Hematopoietic multipotent progenitor cell treated with erythropoietin and hydrocortisone succinate and interleukin-3 and kit ligand, for 6 days (in vitro differentiated cells): ENCODE measurements around the gene PTPRZ1.

Experiments
- DNase-seq: peaks from one replicate; pipeline ENCODE4 v3.0.0-alpha.2; 2015

The PTPRZ1 gene

GRCh38 chr7:121872831-121873288 lies at the start of gene PTPRZ1:
TSS of gene PTPRZ1 (plus strand) at chr7:121873161. CDS start at chr7:121873500, 339 bp downstream.
- no peak for DNase-seq

- DNase-seq, result no peak
Measured at GRCh38 chr7:121824276-121824675, 48.7 kb upstream of the PTPRZ1 start.

GRCh38 chr7:121831351-121831750 lies 41.6 kb upstream of the PTPRZ1 start:
- no peak for DNase-seq

GRCh38 chr7:121831801-121832200 lies 41.2 kb upstream of the PTPRZ1 start:
- DNase-seq, result no peak

- DNase-seq, result no peak
Measured at GRCh38 chr7:121832347-121832746, 40.6 kb upstream of the PTPRZ1 start.

GRCh38 chr7:121833991-121834390 lies 39.0 kb upstream of the PTPRZ1 start:
- DNase-seq, result no peak

- DNase-seq, result no peak
Measured at GRCh38 chr7:121837462-121837861, 35.5 kb upstream of the PTPRZ1 start.

GRCh38 chr7:121847041-121847440 lies 25.9 kb upstream of the PTPRZ1 start:
- no peak for DNase-seq

GRCh38 chr7:121853307-121853706 lies 19.7 kb upstream of the PTPRZ1 start:
- no peak for DNase-seq

GRCh38 chr7:121860953-121861352 lies 12.0 kb upstream of the PTPRZ1 start:
- DNase-seq, result no peak

- DNase-seq, result no peak
Measured at GRCh38 chr7:121862591-121862990, 10.4 kb upstream of the PTPRZ1 start.

- no peak for DNase-seq
Measured at GRCh38 chr7:121871188-121871587, 1.8 kb upstream of the PTPRZ1 start.

GRCh38 chr7:121873289-121874194 lies 581 bp downstream of the PTPRZ1 start:
- DNase-seq, result peak; percentile 4

GRCh38 chr7:121874298-121874697 lies 1.3 kb downstream of the PTPRZ1 start:
- no peak for DNase-seq

- DNase-seq, result no peak
Measured at GRCh38 chr7:121875203-121875602, 2.2 kb downstream of the PTPRZ1 start.

GRCh38 chr7:121876656-121877500 lies 3.9 kb downstream of the PTPRZ1 start:
- DNase-seq, result no peak

- DNase-seq, result no peak
Measured at GRCh38 chr7:121878918-121879464, 6.0 kb downstream of the PTPRZ1 start.

GRCh38 chr7:121879544-121879943 lies 6.6 kb downstream of the PTPRZ1 start:
- no peak for DNase-seq

- no peak for DNase-seq
Measured at GRCh38 chr7:121882731-121883130, 9.8 kb downstream of the PTPRZ1 start.

- no peak for DNase-seq
Measured at GRCh38 chr7:121885166-121885920, 12.4 kb downstream of the PTPRZ1 start.

- DNase-seq, result no peak
Measured at GRCh38 chr7:121887634-121888033, 14.7 kb downstream of the PTPRZ1 start.

- DNase-seq, result no peak
Measured at GRCh38 chr7:121890833-121891232, 17.9 kb downstream of the PTPRZ1 start.

GRCh38 chr7:121891731-121892130 lies 18.8 kb downstream of the PTPRZ1 start:
- DNase-seq, result no peak
